Adrenal gland (tissue), 12 donors: Measurements from ENCODE around the gene GLIS1. TPM values are rescaled to one million over a fixed set of nuclear protein-coding genes. Genes with fewer than 3 reads are reported as not detected.

Experiments
- DNase-seq, 7 donors: peaks; one replicate each; pipeline ENCODE4 v3.0.0-alpha.2; 2019 to 2020
- H3K27ac ChIP-seq, 5 donors: fragments of 200-600 bp; sonication (generic) in 4 of 5; 1 replicate in 3 of 5; 2 replicates in 2 of 5; pipeline versions ENCODE4 v1.5.1 to v1.8.0; 2016 to 2020; ENCODE audit warnings: mild to moderate bottlenecking in 1 of 5
- H3K27me3 ChIP-seq: fragments of 200-600 bp; 2 replicates; pipeline ENCODE4 v1.8.0; 2021
- H3K36me3 ChIP-seq, 2 donors: fragments of 200-600 bp; replicated peaks in 1 of 2; 1 replicate in 1 of 2; 2 replicates in 1 of 2; pipeline versions ENCODE4 v1.5.1 to v1.8.0; 2018 to 2022
- H3K4me1 ChIP-seq, 2 donors: fragments of 200-600 bp; replicated peaks in 1 of 2; 1 replicate in 1 of 2; 2 replicates in 1 of 2; pipeline versions ENCODE4 v1.5.1 to v1.8.0; 2018 to 2021
- H3K4me3 ChIP-seq, 4 donors: fragments of 200-600 bp; sonication (generic) in 3 of 4; one replicate each; pipeline ENCODE4 v1.5.1; 2016 to 2018
- H3K9me3 ChIP-seq, 3 donors: fragments of 200-600 bp; sonication (generic) in 1 of 3; replicated peaks in 1 of 3; 1 replicate in 2 of 3; 2 replicates in 1 of 3; pipeline versions ENCODE4 v1.5.1 to v1.8.0; 2016 to 2021
- POLR2A ChIP-seq, 2 donors: fragments of 450-650 bp; IDR thresholded peaks; one replicate each; pipeline ENCODE4 v1.6.1; 2017; ENCODE audit warnings: antibody characterized with exemption in 2 of 2, mild to moderate bottlenecking in 2 of 2, moderate library complexity in 1 of 2
- WGBS, 4 donors: extraction: QIAGEN DNeasy Blood & Tissue Kit in 2 of 4; methylation state at CpG; one replicate each; pipeline versions ENCODE4 v1.1.5 to v1.1.7; 2013 to 2017; 5-methylcytosine and 5-hydroxymethylcytosine counted together
- intact Hi-C, 2 donors: fragments of 100-400 bp; cut with DNase I; formaldehyde crosslinking; loops; one replicate each; pipeline versions ENCODE4 v1.14.1 to v1.15.0; 2022 to 2023
- polyA plus RNA-seq, 3 donors: library from polyadenylated mRNA; stranded (reverse); fragments of 200-250 nt in 2 of 3; fragments of 350-450 nt in 1 of 3; fragmentation: Illumina TruSeq in 1 of 3; extraction: RNeasy Lipid Tissue Mini Kit (QIAGEN cat#74804) in 1 of 3; gene quantifications; one replicate each; pipeline ENCODE4 v1.2.3, GENCODE V29; 2013 to 2014
- total RNA-seq, 9 donors: library from RNA; depleted of rRNA in 4 of 9; stranded (reverse); fragments of >200 nt in 4 of 9; fragments of 120-200 nt in 1 of 9; fragmentation: NEBNext Ultra II Directional in 1 of 9; extraction: Animal tissue kit (Norgen Biotek cat#: 25700) in 1 of 9; gene quantifications; one replicate each; pipeline versions ENCODE4 v1.1.0 to v1.2.4, GENCODE V29; 2013 to 2023
- TF ChIP-seq, protein P1 (sequence below), 6 experiments: fragments of 450-650 bp in 4 of 6; fragments of 200-600 bp in 2 of 6; sonication (generic) in 1 of 6; IDR thresholded peaks; 1 replicate in 5 of 6; 2 replicates in 1 of 6; pipeline versions ENCODE4 v1.5.1 to v1.8.0; 2016 to 2021; ENCODE audit warnings: antibody characterized with exemption in 6 of 6, mild to moderate bottlenecking in 2 of 6, moderate library complexity in 1 of 6
- donor health status: healthy with polysubstance abuse.
- donor health status: Bipolar disorder and iron deficiency.
- donor health status: DM: yes; HTN: yes; CAD: no.
- donor health status: DM: no; HTN: no; CAD: no.
- donor health status: DM: no; HTN: no; CAD: no.
- donor health status: DM: yes; HTN: yes; CAD: no.

The GLIS1 gene
- total and polyA plus RNA-seq, 12 donors, result 0.08 to 0.37 (median 0.14) TPM; not detected in 6

DNA sequence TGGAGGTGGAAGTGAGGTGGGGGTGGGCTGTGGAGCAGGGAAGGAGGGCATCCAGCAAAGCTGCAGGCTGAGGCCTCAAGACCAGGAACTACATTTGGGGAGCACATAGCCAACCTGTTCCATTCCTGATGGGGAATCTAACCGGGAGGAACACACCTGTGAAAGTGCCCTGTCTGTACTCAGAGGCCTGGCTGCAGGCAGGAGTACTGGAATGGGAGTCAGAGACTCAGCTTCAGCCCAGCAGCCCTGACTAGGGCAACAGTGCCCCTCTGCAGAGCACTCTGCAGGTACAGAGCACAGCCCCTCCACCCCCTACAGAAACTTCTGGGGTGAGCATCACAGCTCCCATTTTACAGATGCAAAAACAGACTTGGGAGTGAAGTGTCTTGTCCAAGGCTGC, 153.4 kb downstream of the GLIS1 start:
- 80 to 100% (median 86%) methylated on average over 1 of the region's 1 CpG for WGBS, 4 donors
- no peak overlapping the region for H3K4me3 ChIP-seq
- no peaks in the 10 kb centered on the region for H3K9me3 ChIP-seq
- peak in 1 of 7 donors; percentile 7 for DNase-seq
- no peaks in the 10 kb centered on the region for H3K27me3 ChIP-seq
- H3K36me3 ChIP-seq, result no peaks in the 10 kb centered on the region
- intact Hi-C loops, result no loop called here
- no peak overlapping the region for H3K27ac ChIP-seq
- H3K4me1 ChIP-seq, result no peaks in the 10 kb centered on the region
- no peak for TF ChIP-seq POLR2A (IDR thresholded peaks at IDR 0.05)
- TF ChIP-seq, protein P1, sequence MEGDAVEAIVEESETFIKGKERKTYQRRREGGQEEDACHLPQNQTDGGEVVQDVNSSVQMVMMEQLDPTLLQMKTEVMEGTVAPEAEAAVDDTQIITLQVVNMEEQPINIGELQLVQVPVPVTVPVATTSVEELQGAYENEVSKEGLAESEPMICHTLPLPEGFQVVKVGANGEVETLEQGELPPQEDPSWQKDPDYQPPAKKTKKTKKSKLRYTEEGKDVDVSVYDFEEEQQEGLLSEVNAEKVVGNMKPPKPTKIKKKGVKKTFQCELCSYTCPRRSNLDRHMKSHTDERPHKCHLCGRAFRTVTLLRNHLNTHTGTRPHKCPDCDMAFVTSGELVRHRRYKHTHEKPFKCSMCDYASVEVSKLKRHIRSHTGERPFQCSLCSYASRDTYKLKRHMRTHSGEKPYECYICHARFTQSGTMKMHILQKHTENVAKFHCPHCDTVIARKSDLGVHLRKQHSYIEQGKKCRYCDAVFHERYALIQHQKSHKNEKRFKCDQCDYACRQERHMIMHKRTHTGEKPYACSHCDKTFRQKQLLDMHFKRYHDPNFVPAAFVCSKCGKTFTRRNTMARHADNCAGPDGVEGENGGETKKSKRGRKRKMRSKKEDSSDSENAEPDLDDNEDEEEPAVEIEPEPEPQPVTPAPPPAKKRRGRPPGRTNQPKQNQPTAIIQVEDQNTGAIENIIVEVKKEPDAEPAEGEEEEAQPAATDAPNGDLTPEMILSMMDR (IDR thresholded peaks at IDR 0.05), result no peak

DNA sequence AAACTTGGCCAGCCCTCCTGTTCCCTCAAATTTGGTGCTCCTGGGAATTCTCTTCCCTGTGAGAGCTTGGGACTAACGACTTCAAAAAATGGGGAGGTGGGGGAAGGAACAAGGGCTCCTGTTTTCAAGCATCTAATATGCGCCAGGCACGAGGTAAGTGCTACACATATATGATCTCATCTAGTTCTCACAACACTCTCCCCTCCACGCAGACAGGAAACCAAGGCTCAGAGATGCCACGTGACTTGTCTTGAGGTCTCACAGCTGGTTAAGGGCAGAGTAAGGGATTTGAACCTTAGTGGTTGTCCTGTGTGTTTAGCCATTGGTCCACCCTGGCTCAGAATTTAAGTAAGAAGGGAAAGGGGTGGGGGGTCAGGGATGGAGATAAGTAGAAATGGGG, 153.8 kb downstream of the GLIS1 start:
- TF ChIP-seq POLR2A (IDR thresholded peaks at IDR 0.05), result no peak
- TF ChIP-seq, protein P1 (IDR thresholded peaks at IDR 0.05), result no peak
- no peaks in the 10 kb centered on the region for H3K36me3 ChIP-seq
- no peak overlapping the region for H3K4me3 ChIP-seq
- no peaks in the 10 kb centered on the region for H3K27me3 ChIP-seq
- 49 to 58% (median 56%) methylated on average over 5 of the region's 5 CpGs for WGBS, 4 donors
- H3K27ac ChIP-seq, result no peak overlapping the region
- no peaks in the 10 kb centered on the region for H3K9me3 ChIP-seq
- intact Hi-C loops, result no loop called here
- no peaks in the 10 kb centered on the region for H3K4me1 ChIP-seq
- DNase-seq, result peak in 4 of 7 donors; percentile 12 to 40 (median 16)

DNA sequence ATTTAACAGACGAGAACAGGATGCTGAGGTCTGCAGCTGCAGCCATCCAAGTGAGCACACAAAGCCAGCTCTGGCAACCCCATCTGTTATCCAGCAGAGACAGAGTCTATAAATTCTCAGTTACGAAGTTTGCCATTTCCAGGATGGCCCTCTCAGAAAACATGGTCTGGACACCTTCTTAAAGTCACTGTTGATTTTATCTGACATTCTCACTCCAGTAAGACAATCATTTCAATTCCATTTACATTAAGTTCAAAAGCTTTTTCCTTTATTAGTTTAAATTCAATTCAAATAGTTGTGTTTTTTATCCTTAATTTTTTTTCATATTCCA, 154.2 kb downstream of the GLIS1 start:
- DNase-seq, result no peak
- TF ChIP-seq, protein P1 (IDR thresholded peaks at IDR 0.05), result no peak
- no peak for TF ChIP-seq POLR2A (IDR thresholded peaks at IDR 0.05)
- intact Hi-C loops, result no loop called here
- Histone ChIP-seq H3K4me3 (no peak overlapping the region), H3K27me3 (no peaks in the 10 kb centered on the region), H3K4me1 (no peaks in the 10 kb centered on the region), H3K36me3 (no peaks in the 10 kb centered on the region), H3K27ac (no peak overlapping the region), H3K9me3 (no peaks in the 10 kb centered on the region)
- 64 to 77% (median 74%) methylated on average over 2 of the region's 2 CpGs for WGBS, 4 donors

DNA sequence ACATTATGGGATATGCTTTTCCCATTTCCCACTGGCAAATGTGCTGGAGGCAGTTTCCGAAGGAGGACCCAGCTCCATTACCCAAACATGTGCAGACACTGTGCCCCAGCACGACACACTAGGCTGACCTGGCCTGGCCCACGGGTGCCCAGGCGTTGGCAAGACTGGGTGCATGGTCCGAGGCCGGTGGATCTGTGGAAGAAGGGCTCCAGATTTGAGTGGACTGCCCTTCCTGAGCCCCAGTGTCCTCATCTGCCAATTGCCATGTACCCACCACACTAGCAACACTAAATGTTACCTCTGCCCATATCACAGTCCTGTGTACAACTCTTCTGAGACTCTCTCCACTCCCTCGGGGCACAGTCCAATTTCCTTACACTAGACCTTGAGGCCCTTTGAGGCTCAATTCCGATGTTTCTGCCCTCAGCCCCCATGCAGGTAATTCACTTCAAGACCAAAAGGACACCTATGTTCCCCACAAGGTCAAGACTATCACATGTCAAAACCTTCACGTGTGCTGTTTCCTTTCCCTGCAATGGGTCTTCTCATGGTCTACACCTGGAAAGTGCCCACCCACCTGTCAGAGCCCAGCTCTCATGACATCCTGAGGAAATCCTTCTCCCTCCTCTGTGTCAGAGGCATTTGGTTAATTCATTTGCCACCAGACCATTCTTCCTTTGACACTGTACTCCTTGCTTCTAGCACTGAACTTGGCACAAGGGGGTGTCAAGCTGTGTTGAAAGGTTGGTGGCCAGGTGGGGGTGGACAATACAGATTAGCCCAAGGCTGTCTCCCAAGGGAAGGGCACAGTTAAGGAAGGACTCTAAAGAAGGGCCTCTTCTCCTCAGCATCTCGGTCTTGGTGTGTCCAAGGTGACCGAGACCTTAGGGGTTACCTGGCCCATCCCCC, 154.8 kb downstream of the GLIS1 start:
- Histone ChIP-seq H3K4me3 (no peak overlapping the region), H3K4me1 (no peaks in the 10 kb centered on the region), H3K27me3 (no peaks in the 10 kb centered on the region), H3K9me3 (no peaks in the 10 kb centered on the region), H3K27ac (no peak overlapping the region), H3K36me3 (no peaks in the 10 kb centered on the region)
- intact Hi-C loops, result no loop called here
- TF ChIP-seq, protein P1 (IDR thresholded peaks at IDR 0.05), result no peak
- TF ChIP-seq POLR2A (IDR thresholded peaks at IDR 0.05), result no peak
- DNase-seq, result peak in 1 of 7 donors; percentile 3
- WGBS, 4 donors, result 74 to 84% (median 79%) methylated on average over 11 of the region's 11 CpGs
